H1 (cell line): ENCODE results near the gene SLC25A45. TPM values are rescaled to one million over a fixed set of nuclear protein-coding genes. Genes with fewer than 3 reads are reported as not detected.

Experiments used
- CTCF ChIA-PET: fragments of 300-600 bp; sonication (Branson Sonifier 250); formaldehyde crosslinking; loops from one replicate; lab custom pipeline; 2021; ENCODE audit not compliant: partially characterized antibody; lab: Charles Lee
- POLR2A ChIA-PET: fragments of 300-600 bp; sonication (Branson Sonifier 250); formaldehyde crosslinking; loops from one replicate; lab custom pipeline; 2021; ENCODE audit warnings: inconsistent platforms; ENCODE audit not compliant: partially characterized antibody; lab: Charles Lee
- DNase-seq, 2 experiments: peaks; one replicate each; pipeline versions ENCODE4 v3.0.0 to v3.0.0-alpha.2; 2010 to 2022; ENCODE audit warnings: low spot score in 2 of 2, low read depth in 1 of 2, mixed read lengths in 1 of 2
- FAIRE-seq: peaks from 2 replicates; lab custom pipeline; 2011; peaks lifted over from hg19 to GRCh38; lab: Jason Lieb, UNC
- H2AFZ ChIP-seq: 2 replicates; pipeline ENCODE4 v1.8.1; 2012; ENCODE audit warnings: low read length, inconsistent platforms
- H2AK5ac ChIP-seq: 2 replicates; pipeline ENCODE4 v1.6.1; 2013; ENCODE audit warnings: low read depth, low read length
- H2BK120ac ChIP-seq: replicated peaks from 2 replicates; pipeline ENCODE3; 2013; ENCODE audit warnings: low read depth, low read length, inconsistent platforms
- H2BK12ac ChIP-seq: 2 replicates; pipeline ENCODE4 v1.6.1; 2013; ENCODE audit warnings: low read depth, low read length
- H2BK15ac ChIP-seq: 2 replicates; pipeline ENCODE4 v1.6.1; 2013; ENCODE audit warnings: low read length
- H2BK20ac ChIP-seq: 2 replicates; pipeline ENCODE4 v1.6.1; 2013; ENCODE audit warnings: low read length
- H2BK5ac ChIP-seq: 2 replicates; pipeline ENCODE4 v1.6.1; 2013; ENCODE audit warnings: low read depth, low read length
- H3K14ac ChIP-seq: 2 replicates; pipeline ENCODE4 v1.6.1; 2013; ENCODE audit warnings: inconsistent platforms; ENCODE audit not compliant: insufficient read length
- H3K18ac ChIP-seq: 2 replicates; pipeline ENCODE4 v1.6.1; 2013; ENCODE audit warnings: low read length; ENCODE audit errors: extremely low read depth
- H3K23ac ChIP-seq: 2 replicates; pipeline ENCODE4 v1.6.1; 2013; ENCODE audit warnings: inconsistent platforms; ENCODE audit not compliant: insufficient read length
- H3K23me2 ChIP-seq: 2 replicates; pipeline ENCODE4 v1.6.1; 2013; ENCODE audit warnings: low read depth, low read length
- H3K27ac ChIP-seq: 2 replicates; pipeline ENCODE4 v1.6.1; 2011; ENCODE audit warnings: low read depth, low read length, inconsistent platforms
- H3K27me3 ChIP-seq, 4 experiments: replicated peaks in 1 of 4; 1 replicate in 1 of 4; 2 replicates in 3 of 4; pipeline versions ENCODE4 v1.6.1 to v1.8.1; 2011 to 2013; ENCODE audit warnings: low read length in 3 of 4, mild to moderate bottlenecking in 3 of 4, inconsistent platforms in 2 of 4, mixed read lengths in 2 of 4, moderate library complexity in 1 of 4; ENCODE audit not compliant: control insufficient read depth in 3 of 4, insufficient read depth in 3 of 4; ENCODE audit errors: extremely low read depth in 1 of 4
- H3K36me3 ChIP-seq, 4 experiments: 2 replicates each; pipeline versions ENCODE4 v1.6.1 to v1.8.1; 2011 to 2013; ENCODE audit warnings: mild to moderate bottlenecking in 4 of 4, low read length in 3 of 4, moderate library complexity in 2 of 4, control low read depth in 1 of 4, inconsistent platforms in 1 of 4; ENCODE audit not compliant: insufficient read depth in 4 of 4, control insufficient read depth in 2 of 4
- H3K4ac ChIP-seq: replicated peaks from 2 replicates; pipeline ENCODE3; 2013; ENCODE audit warnings: low read length, low read depth, mixed read lengths, inconsistent platforms; ENCODE audit not compliant: insufficient read length
- H3K4me1 ChIP-seq, 4 experiments: replicated peaks in 1 of 4; 1 replicate in 1 of 4; 2 replicates in 3 of 4; pipeline versions ENCODE4 v1.6.1 to v1.8.1; 2011 to 2013; ENCODE audit warnings: low read length in 3 of 4, inconsistent platforms in 2 of 4, mixed read lengths in 1 of 4; ENCODE audit not compliant: insufficient read depth in 4 of 4, control insufficient read depth in 3 of 4
- H3K4me2 ChIP-seq, 2 experiments: 2 replicates each; pipeline versions ENCODE4 v1.6.1 to v1.8.1; 2011 to 2013; ENCODE audit warnings: low read depth in 2 of 2, low read length in 2 of 2, control low read depth in 1 of 2, inconsistent platforms in 1 of 2, mild to moderate bottlenecking in 1 of 2; ENCODE audit not compliant: insufficient read depth in 1 of 2
- H3K4me3 ChIP-seq, 4 experiments: fragments of 200-600, 300-600 bp in 1 of 4; sonication (generic), shearing (Covaris generic), sonication (Bioruptor Twin) in 1 of 4; 2 replicates each; pipeline versions ENCODE4 v1.5.1 to v1.8.1; 2011 to 2016; ENCODE audit warnings: low read length in 4 of 4, low read depth in 3 of 4, control low read depth in 2 of 4, inconsistent platforms in 2 of 4, mild to moderate bottlenecking in 2 of 4, mixed read lengths in 1 of 4, moderate library complexity in 1 of 4; ENCODE audit not compliant: insufficient read depth in 2 of 4; ENCODE audit errors: extremely low read depth in 1 of 4
- H3K56ac ChIP-seq: replicated peaks from 2 replicates; pipeline ENCODE3; 2013; ENCODE audit warnings: low read depth, mild to moderate bottlenecking, mixed read lengths, low read length, inconsistent platforms; ENCODE audit not compliant: insufficient read length
- H3K79me1 ChIP-seq: 2 replicates; pipeline ENCODE4 v1.6.1; 2013; ENCODE audit warnings: low read depth, low read length, control low read depth
- H3K79me2 ChIP-seq, 2 experiments: 2 replicates each; pipeline versions ENCODE4 v1.6.1 to v1.8.1; 2012 to 2013; ENCODE audit warnings: low read length in 2 of 2, mild to moderate bottlenecking in 2 of 2, inconsistent platforms in 1 of 2; ENCODE audit not compliant: insufficient read depth in 2 of 2, control insufficient read depth in 1 of 2
- H3K9ac ChIP-seq, 4 experiments: replicated peaks in 1 of 4; 1 replicate in 1 of 4; 2 replicates in 3 of 4; pipeline versions ENCODE4 v1.6.1 to v1.8.1; 2011 to 2013; ENCODE audit warnings: low read depth in 3 of 4, low read length in 3 of 4, control low read depth in 2 of 4, mild to moderate bottlenecking in 2 of 4, moderate library complexity in 2 of 4, inconsistent platforms in 1 of 4; ENCODE audit errors: extremely low read depth in 1 of 4
- H3K9me3 ChIP-seq, 2 experiments: 2 replicates each; pipeline versions ENCODE4 v1.6.1 to v1.8.1; 2012 to 2013; ENCODE audit warnings: mild to moderate bottlenecking in 2 of 2, moderate library complexity in 2 of 2, control low read depth in 1 of 2, inconsistent platforms in 1 of 2, low read depth in 1 of 2, low read length in 1 of 2, mixed read lengths in 1 of 2; ENCODE audit not compliant: insufficient read depth in 2 of 2
- H4K20me1 ChIP-seq, 2 experiments: replicated peaks in 1 of 2; 2 replicates each; pipeline versions ENCODE3 to v1.8.1; 2011 to 2013; ENCODE audit warnings: inconsistent platforms in 2 of 2, low read length in 2 of 2, mild to moderate bottlenecking in 1 of 2; ENCODE audit not compliant: insufficient read depth in 2 of 2, control insufficient read depth in 1 of 2
- H4K5ac ChIP-seq: 2 replicates; pipeline ENCODE4 v1.6.1; 2013; ENCODE audit warnings: low read length, low read depth, mixed read lengths, inconsistent platforms; ENCODE audit not compliant: insufficient read length
- H4K8ac ChIP-seq: 2 replicates; pipeline ENCODE4 v1.8.0; 2013; ENCODE audit warnings: mild to moderate bottlenecking, moderate library complexity, low read length, inconsistent platforms; ENCODE audit not compliant: insufficient read depth; ENCODE audit errors: extremely low read depth
- H4K91ac ChIP-seq: replicated peaks from 2 replicates; pipeline ENCODE3; 2013; ENCODE audit warnings: low read length, mixed read lengths, inconsistent platforms; ENCODE audit not compliant: insufficient read length
- ATF2 ChIP-seq: IDR thresholded peaks from 2 replicates; pipeline ENCODE4 v1.6.1; 2012; ENCODE audit warnings: low read length, inconsistent platforms
- CTCF ChIP-seq, 3 experiments: IDR thresholded peaks; 1 replicate in 2 of 3; 2 replicates in 1 of 3; pipeline versions ENCODE4 v1.5.1 to v1.6.1; 2011; ENCODE audit warnings: low read length in 3 of 3, mild to moderate bottlenecking in 3 of 3, inconsistent platforms in 2 of 3, low read depth in 1 of 3, moderate library complexity in 1 of 3; ENCODE audit not compliant: insufficient read depth in 1 of 3; ENCODE audit errors: control extremely low read depth in 1 of 3
- MAFK ChIP-seq: IDR thresholded peaks from 2 replicates; pipeline ENCODE4 v1.6.1; 2012; ENCODE audit warnings: low read depth, mild to moderate bottlenecking, improper control_type of control experiment, low read length
- NRF1 ChIP-seq: IDR thresholded peaks from 2 replicates; pipeline ENCODE4 v1.6.1; 2011; ENCODE audit warnings: mild to moderate bottlenecking, low read depth, low read length, improper control_type of control experiment
- RNF2 ChIP-seq: fragments of 200-900, 300-1000 bp; sonication (generic); IDR thresholded peaks from 2 replicates; pipeline ENCODE4 v1.7.1; 2016; ENCODE audit warnings: borderline replicate concordance, low read depth, mild to moderate bottlenecking, antibody characterized with exemption, low read length; ENCODE audit not compliant: poor library complexity, severe bottlenecking; ENCODE audit errors: missing control alignments
- SIN3A ChIP-seq, 2 experiments: IDR thresholded peaks in 1 of 2; conservative IDR thresholded peaks in 1 of 2; 2 replicates each; pipeline ENCODE4 v1.6.1; 2011 to 2012; ENCODE audit warnings: low read length in 2 of 2, improper control_type of control experiment in 1 of 2, low read depth in 1 of 2, mild to moderate bottlenecking in 1 of 2
- SIRT6 ChIP-seq: IDR thresholded peaks from one replicate; pipeline ENCODE4 v1.7.1; 2012; ENCODE audit warnings: low read length, inconsistent platforms
- WGBS, 2 experiments: shearing (Covaris generic) in 1 of 2; methylation state at CpG; one replicate each; pipeline versions ENCODE4 v1.1.6 to v1.1.7; 2013 to 2015; ENCODE audit warnings: low lambda C conversion rate in 2 of 2, mixed read lengths in 2 of 2, inconsistent platforms in 1 of 2, low coverage in 1 of 2, missing lambda C conversion rate in 1 of 2; ENCODE audit not compliant: insufficient replicate concordance in 2 of 2, insufficient coverage in 1 of 2, insufficient read length in 1 of 2; ENCODE audit errors: extremely low coverage in 1 of 2, missing lambda C conversion rate in 1 of 2; 5-methylcytosine and 5-hydroxymethylcytosine counted together
- polyA plus RNA-seq, 7 experiments: library from polyadenylated mRNA; depleted of rRNA in 3 of 7; stranded (reverse) in 5 of 7; unstranded in 2 of 7; fragments of >200 nt in 5 of 7; fragments of 200-250 nt in 2 of 7; gene quantifications; 1 replicate in 5 of 7; 2 replicates in 1 of 7; 4 replicates in 1 of 7; pipeline versions ENCODE4 v1.2.1 to v1.2.3, GENCODE V29; 2011 to 2013; ENCODE audit warnings: missing spikeins in 2 of 7, mixed read lengths in 2 of 7
- total RNA-seq: library from RNA; stranded (reverse); fragmentation: NEBNext Ultra II Directional; extraction: Animal tissue kit (Norgen Biotek cat#: 25700); gene quantifications from 2 replicates; pipeline ENCODE4 v1.2.1, GENCODE V29; 2021

Gene SLC25A45
- total and polyA plus RNA-seq, 2 of the 8 experiments (the other 6 are each of a cell fraction or from before 2014, with no cell fraction given), result 0.54 to 0.59 TPM

GRCh38 chr11:65362320-65362931, 20.0 kb downstream of the SLC25A45 start:
- Histone ChIP-seq H2BK12ac (no peak overlapping the region), H3K4me3 (no peak overlapping the region), H4K20me1 (no peaks in the 10 kb centered on the region), H3K27ac (no peak overlapping the region), H3K79me2 (no peaks in the 10 kb centered on the region), H2AFZ (no peak overlapping the region), H3K4ac (no peak overlapping the region), H3K18ac (no peak overlapping the region), H3K9ac (no peak overlapping the region), H3K27me3 (peaks cover 0 to 7% (median under 1%) of the 10 kb centered on the region in 4 experiments; a peak in 4 of 7 replicates), H2BK15ac (no peak overlapping the region), H2BK120ac (no peak overlapping the region), H2BK5ac (no peak overlapping the region), H3K36me3 (no peaks in the 10 kb centered on the region), H3K79me1 (no peaks in the 10 kb centered on the region), H3K4me1 (peaks cover 0 to 4% (median 0%) of the 10 kb centered on the region in 4 experiments; a peak in 4 of 7 replicates), H4K91ac (no peak overlapping the region), H3K23ac (no peak overlapping the region), H4K5ac (no peak overlapping the region), H2BK20ac (no peak overlapping the region), H3K56ac (no peak overlapping the region), H3K14ac (no peak overlapping the region), H3K4me2 (no peak overlapping the region), H4K8ac (no peak overlapping the region), H3K9me3 (no peaks in the 10 kb centered on the region), H3K23me2 (no peaks in the 10 kb centered on the region), H2AK5ac (no peak overlapping the region)
- no peak for FAIRE-seq
- CTCF ChIA-PET, result interaction anchor here (0.7 to 2.1 kb wide), 9 partner anchors 15 to 232 kb away, joined by 3 to 7 read pairs (median 4); no protein-coding TSS in a partner anchor
- POLR2A ChIA-PET, result interaction anchor here (1.5 to 2.5 kb wide), 3 partner anchors 9 to 142 kb away, joined by 3 to 12 read pairs (median 7); partner anchors contain the start of gene MALAT1
- no peak for DNase-seq
- WGBS, 2 experiments, result 93% methylated on average over 9 of the region's 10 CpGs; no CpG with 5 or more reads in 1 of the 2 experiments
- TF ChIP-seq RNF2 (no peak), ATF2 (no peak), NRF1 (no peak), SIN3A (conservative IDR thresholded peaks at IDR 0.05 in 1 of 2, IDR thresholded peaks at IDR 0.05 in 1 of 2; ENCODE audit: low read depth in 1 of 2, low read length in 2 of 2) (no peak), CTCF (IDR thresholded peaks at IDR 0.05; ENCODE audit: control extremely low read depth in 1 of 3, insufficient read depth in 1 of 3, low read depth in 1 of 3, low read length in 3 of 3) (no peak), MAFK (no peak), SIRT6 (no peak)
